GM23248 (cell line): Measurements from ENCODE around the gene NDUFV3.

ENCODE experiments used
- EZH2 ChIP-seq: fragments of 200-600 bp; sonication (generic); IDR thresholded peaks from 2 replicates; pipeline ENCODE4 v1.6.1; 2018; ENCODE audit warnings: antibody characterized with exemption, mild to moderate bottlenecking; ENCODE audit not compliant: insufficient read depth, poor library complexity, severe bottlenecking
- EZH2phosphoT487 ChIP-seq: fragments of 200-600 bp; sonication (generic); IDR thresholded peaks from 2 replicates; pipeline ENCODE4 v1.6.1; 2018; ENCODE audit warnings: antibody characterized with exemption, moderate library complexity, mild to moderate bottlenecking, low read depth; ENCODE audit not compliant: insufficient read depth

GRCh38 chr21:42857216-42857615 is 35.9 kb upstream of the NDUFV3 start:
- TF ChIP-seq EZH2phosphoT487 (no peak), EZH2 (no peak)
